HepG2 (cell line): ENCODE results near the gene STUM. TPM values are rescaled to one million over a fixed set of nuclear protein-coding genes. Genes with fewer than 3 reads are reported as not detected.

ENCODE experiments used
- ATAC-seq: fragments of 200-7000 bp; cut with Tn5 transposase; 3 replicates; pipeline ENCODE4 v1.9.1; 2020; ENCODE audit warnings: mild to moderate bottlenecking, moderate library complexity
- BruUV-seq: library from RNA; stranded (reverse); fragments of 400-500 nt; replicated peaks from 2 replicates; lab custom pipeline; 2021; lab: Mats Ljungman, UMichigan
- CTCF ChIA-PET: fragments of 300-600 bp; formaldehyde crosslinking; extraction: SDS; loops from one replicate; lab custom pipeline; 2021; ENCODE audit warnings: low total read pairs, inconsistent platforms, low intra/inter-chr PET ratio; lab: Yijun Ruan, JAX
- POLR2A ChIA-PET: fragments of 350-600 bp; sonication (Branson Sonifier 250); formaldehyde crosslinking; loops from one replicate; lab custom pipeline; 2020; ENCODE audit warnings: antibody characterized with exemption, inconsistent platforms; lab: Yijun Ruan, JAX
- DNase-seq: peaks from one replicate; pipeline ENCODE4 v3.0.0-alpha.2; 2015; ENCODE audit warnings: low spot score
- FAIRE-seq: peaks from 3 replicates; lab custom pipeline; 2011; peaks lifted over from hg19 to GRCh38; lab: Jason Lieb, UNC
- H2AFZ ChIP-seq: one replicate; pipeline ENCODE4 v1.6.1; 2011; ENCODE audit warnings: low read length, inconsistent platforms
- H3K27ac ChIP-seq: fragments of 300-600 bp; 3 replicates; pipeline ENCODE4 v1.8.0; 2011; ENCODE audit warnings: mixed run types, mild to moderate bottlenecking, mixed read lengths, low read length, inconsistent platforms; ENCODE audit not compliant: insufficient read depth; ENCODE audit errors: extremely low read length
- H3K27me3 ChIP-seq, 2 experiments: fragments of 200-600 bp in 1 of 2; 2 replicates in 1 of 2; 3 replicates in 1 of 2; pipeline versions ENCODE4 v1.6.0 to v1.8.0; 2011; ENCODE audit warnings: low read length in 2 of 2, mild to moderate bottlenecking in 2 of 2, moderate library complexity in 2 of 2, inconsistent platforms in 1 of 2; ENCODE audit not compliant: insufficient read depth in 2 of 2, control insufficient read depth in 1 of 2
- H3K36me3 ChIP-seq, 2 experiments: fragments of 200-600 bp in 1 of 2; replicated peaks in 1 of 2; 2 replicates in 1 of 2; 3 replicates in 1 of 2; pipeline versions ENCODE4 v1.5.1 to v1.8.0; 2011; ENCODE audit warnings: low read length in 2 of 2, inconsistent platforms in 1 of 2; ENCODE audit not compliant: insufficient read depth in 2 of 2, control insufficient read depth in 1 of 2
- H3K4me1 ChIP-seq: 2 replicates; pipeline ENCODE4 v1.5.1; 2012; ENCODE audit warnings: low read length, inconsistent platforms; ENCODE audit not compliant: insufficient read depth
- H3K4me2 ChIP-seq: 2 replicates; pipeline ENCODE4 v1.6.0; 2011; ENCODE audit warnings: low read depth, low read length, inconsistent platforms
- H3K4me3 ChIP-seq, 3 experiments: fragments of 200-600 bp in 1 of 3; sonication (generic), shearing (Covaris generic) in 1 of 3; replicated peaks in 1 of 3; 2 replicates each; pipeline ENCODE4 v1.5.1; 2011 to 2016; ENCODE audit warnings: low read length in 3 of 3, inconsistent platforms in 2 of 3, low read depth in 2 of 3, mild to moderate bottlenecking in 2 of 3, control low read depth in 1 of 3, mixed read lengths in 1 of 3; ENCODE audit not compliant: insufficient read depth in 1 of 3
- H3K79me2 ChIP-seq: one replicate; pipeline ENCODE4 v1.6.1; 2011; ENCODE audit warnings: low read length, inconsistent platforms; ENCODE audit not compliant: insufficient read depth
- H3K9ac ChIP-seq: 2 replicates; pipeline ENCODE4 v1.6.0; 2011; ENCODE audit warnings: mild to moderate bottlenecking, low read depth, low read length, inconsistent platforms; ENCODE audit not compliant: insufficient read depth
- H3K9me3 ChIP-seq: 2 replicates; pipeline ENCODE4 v1.5.1; 2012; ENCODE audit warnings: mild to moderate bottlenecking, low read length
- H4K20me1 ChIP-seq: 2 replicates; pipeline ENCODE4 v1.6.0; 2011; ENCODE audit warnings: inconsistent platforms, mild to moderate bottlenecking, low read length, moderate library complexity; ENCODE audit not compliant: insufficient read depth
- AGO2 ChIP-seq: fragments of 200-400 bp; formaldehyde crosslinking; optimal IDR thresholded peaks from 2 replicates; pipeline ENCODE3; 2017; ENCODE audit warnings: mild to moderate bottlenecking, low read depth, low read length, moderate library complexity
- CBX2 ChIP-seq, 2 experiments: fragments of 200-600 bp in 1 of 2; sonication (generic); formaldehyde crosslinking in 1 of 2; IDR thresholded peaks; 2 replicates each; pipeline versions ENCODE4 v1.7.0 to v1.8.1; 2018 to 2022; ENCODE audit warnings: low read depth in 2 of 2, low read length in 1 of 2, mild to moderate bottlenecking in 1 of 2, missing genetic modification reagents in 1 of 2
- CCDC6 ChIP-seq: sonication (generic); formaldehyde crosslinking; IDR thresholded peaks from 2 replicates; pipeline ENCODE4 v1.8.1; 2022; ENCODE audit warnings: mild to moderate bottlenecking, missing genetic modification reagents, moderate library complexity
- FOXK2 ChIP-seq: fragments of 450-650 bp; IDR thresholded peaks from 2 replicates; pipeline ENCODE4 v1.6.1; 2016
- HMG20B ChIP-seq: conservative IDR thresholded peaks from 2 replicates; pipeline ENCODE4 v1.6.1; 2016; ENCODE audit warnings: missing genetic modification reagents, missing compliant biosample characterization
- HOXA5 ChIP-seq: sonication (generic); formaldehyde crosslinking; IDR thresholded peaks from 2 replicates; pipeline ENCODE4 v1.4.0; 2020; ENCODE audit warnings: missing genetic modification reagents
- MBD4 ChIP-seq: IDR thresholded peaks from 2 replicates; pipeline ENCODE4 v1.6.1; 2012; ENCODE audit warnings: low read length, inconsistent platforms, borderline replicate concordance
- NFIB ChIP-seq: sonication (generic); formaldehyde crosslinking; IDR thresholded peaks from 2 replicates; pipeline ENCODE4 v1.9.0; 2021; ENCODE audit warnings: missing genetic modification reagents, mild to moderate bottlenecking, borderline replicate concordance
- PLRG1 ChIP-seq: fragments of 450-650 bp; conservative IDR thresholded peaks from 2 replicates; pipeline ENCODE4 v1.6.1; 2016
- RARG ChIP-seq: sonication (generic); formaldehyde crosslinking; IDR thresholded peaks from 2 replicates; pipeline ENCODE4 v1.4.0; 2020; ENCODE audit warnings: low read depth, mild to moderate bottlenecking, missing genetic modification reagents
- ZBTB21 ChIP-seq: sonication (generic); formaldehyde crosslinking; IDR thresholded peaks from 2 replicates; pipeline ENCODE4 v1.4.0; 2020; ENCODE audit warnings: missing genetic modification reagents
- ZFP36L2 ChIP-seq: sonication (generic); formaldehyde crosslinking; IDR thresholded peaks from 2 replicates; pipeline ENCODE4 v1.4.0; 2020; ENCODE audit warnings: missing genetic modification reagents
- ZNF264 ChIP-seq: sonication (generic); formaldehyde crosslinking; IDR thresholded peaks from 2 replicates; pipeline ENCODE4 v1.4.0; 2020; ENCODE audit warnings: missing genetic modification reagents
- ZNF713 ChIP-seq: sonication (generic); formaldehyde crosslinking; IDR thresholded peaks from 2 replicates; pipeline ENCODE4 v1.4.0; 2020; ENCODE audit warnings: mild to moderate bottlenecking, missing genetic modification reagents
- whole genome bisulfite sequencing: methylation state at CpG from one replicate; pipeline ENCODE4 v1.1.6; 2017; ENCODE audit warnings: low lambda C conversion rate; 5-methylcytosine and 5-hydroxymethylcytosine counted together
- in situ Hi-C: cut with HindIII; loops from 2 replicates; pipeline ENCODE4 v1.10.0; 2017; ENCODE audit warnings: low pct_unique_long_range_greater_than_20kb; ENCODE audit not compliant: extremely low pct_ligation_motif_present
- intact Hi-C: fragments of 100-400 bp; cut with micrococcal nuclease; formaldehyde crosslinking; loops from one replicate; pipeline ENCODE4 v1.10.0; 2022; ENCODE audit not compliant: unreplicated experiment
- polyA plus RNA-seq, 8 experiments: library from polyadenylated mRNA; depleted of rRNA in 3 of 8; stranded (reverse) in 7 of 8; unstranded in 1 of 8; fragments of >200 nt; fragmentation: Illumina TruSeq in 4 of 8; extraction: Trizol in 4 of 8; gene quantifications; 2 replicates each; pipeline versions ENCODE4 v1.2.1 to v1.2.3, GENCODE V29; 2011 to 2016; ENCODE audit warnings: low read depth in 4 of 8, missing spikeins in 1 of 8, mixed read lengths in 1 of 8; ENCODE audit not compliant: insufficient read depth in 1 of 8
- total RNA-seq, 5 experiments: library from RNA; depleted of rRNA; stranded (reverse); fragments of >200 nt; fragmentation: Illumina TruSeq; extraction: Trizol; gene quantifications; 2 replicates each; pipeline ENCODE4 v1.2.3, GENCODE V29; 2016; ENCODE audit warnings: low read depth in 1 of 5
- TF ChIP-seq, protein P1 (sequence below): sonication (generic); formaldehyde crosslinking; IDR thresholded peaks from 2 replicates; pipeline ENCODE4 v1.8.0; 2022; ENCODE audit warnings: mild to moderate bottlenecking, missing genetic modification reagents, borderline replicate concordance
- TF ChIP-seq, protein P2 (sequence below): sonication (generic); formaldehyde crosslinking; IDR thresholded peaks from 2 replicates; pipeline ENCODE4 v1.4.0; 2020; ENCODE audit warnings: low read depth, mild to moderate bottlenecking, missing genetic modification reagents
- TF ChIP-seq, protein P3 (sequence below): sonication (generic); formaldehyde crosslinking; IDR thresholded peaks from 2 replicates; pipeline ENCODE4 v1.5.1; 2020; ENCODE audit warnings: missing genetic modification reagents, mild to moderate bottlenecking, borderline replicate concordance
- TF ChIP-seq, protein P4 (sequence below): conservative IDR thresholded peaks from 2 replicates; pipeline ENCODE4 v1.6.1; 2018; ENCODE audit warnings: missing genetic modification reagents
- TF ChIP-seq, protein P5 (sequence below): IDR thresholded peaks from 2 replicates; pipeline ENCODE4 v1.6.1; 2018; ENCODE audit warnings: missing genetic modification reagents, mild to moderate bottlenecking, missing compliant biosample characterization

Gene STUM
- total and polyA plus RNA-seq, 2 of the 13 experiments (the other 11 are each of a cell fraction or from before 2014, with no cell fraction given): not detected

DNA sequence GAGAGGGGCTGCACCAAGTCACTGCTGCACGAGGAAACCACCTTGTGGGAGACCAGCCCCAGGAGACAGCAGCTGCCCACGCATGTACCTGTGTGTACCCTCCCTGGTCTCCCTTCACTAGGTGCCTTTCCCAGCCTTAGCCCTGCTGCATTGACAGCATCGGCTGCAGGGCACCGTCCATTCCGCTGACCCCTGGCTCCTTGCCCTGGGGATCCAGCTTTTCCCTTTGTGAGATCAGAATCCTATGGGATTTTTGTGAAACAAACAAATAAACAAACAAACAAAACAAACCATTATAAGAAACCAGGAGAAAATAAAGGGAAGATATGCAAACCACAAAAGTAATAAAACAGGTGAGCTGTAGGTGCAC is 2.1 kb downstream of the STUM start:
- Histone ChIP-seq H3K9ac (no peak overlapping the region), H3K4me3 (no peak overlapping the region), H3K27me3 (peaks cover 7 to 49% of the 10 kb centered on the region in 2 experiments), H3K27ac (no peak overlapping the region), H3K36me3 (no peaks in the 10 kb centered on the region), H3K4me1 (peaks cover 23% of the 10 kb centered on the region)
- in situ Hi-C loops: no loop called here
- 70% methylated on average over 4 of the region's 5 CpGs for WGBS
- DNase-seq (no peak), FAIRE-seq (no peak)
- TF ChIP-seq, protein P1, sequence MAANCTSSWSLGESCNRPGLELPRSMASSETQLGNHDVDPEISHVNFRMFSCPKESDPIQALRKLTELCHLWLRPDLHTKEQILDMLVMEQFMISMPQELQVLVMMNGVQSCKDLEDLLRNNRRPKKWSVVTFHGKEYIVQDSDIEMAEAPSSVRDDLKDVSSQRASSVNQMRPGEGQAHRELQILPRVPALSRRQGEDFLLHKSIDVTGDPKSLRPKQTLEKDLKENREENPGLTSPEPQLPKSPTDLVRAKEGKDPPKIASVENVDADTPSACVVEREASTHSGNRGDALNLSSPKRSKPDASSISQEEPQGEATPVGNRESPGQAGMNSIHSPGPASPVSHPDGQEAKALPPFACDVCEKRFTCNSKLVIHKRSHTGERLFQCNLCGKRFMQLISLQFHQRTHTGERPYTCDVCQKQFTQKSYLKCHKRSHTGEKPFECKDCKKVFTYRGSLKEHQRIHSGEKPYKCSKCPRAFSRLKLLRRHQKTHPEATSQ (CRISPR knock-in tag): no peak
- no peak for TF ChIP-seq ZNF713
- no peak for TF ChIP-seq HMG20B (CRISPR knock-in tag)
- no peak for TF ChIP-seq CCDC6 (CRISPR knock-in tag)
- no peak for TF ChIP-seq FOXK2
- TF ChIP-seq, protein P2, sequence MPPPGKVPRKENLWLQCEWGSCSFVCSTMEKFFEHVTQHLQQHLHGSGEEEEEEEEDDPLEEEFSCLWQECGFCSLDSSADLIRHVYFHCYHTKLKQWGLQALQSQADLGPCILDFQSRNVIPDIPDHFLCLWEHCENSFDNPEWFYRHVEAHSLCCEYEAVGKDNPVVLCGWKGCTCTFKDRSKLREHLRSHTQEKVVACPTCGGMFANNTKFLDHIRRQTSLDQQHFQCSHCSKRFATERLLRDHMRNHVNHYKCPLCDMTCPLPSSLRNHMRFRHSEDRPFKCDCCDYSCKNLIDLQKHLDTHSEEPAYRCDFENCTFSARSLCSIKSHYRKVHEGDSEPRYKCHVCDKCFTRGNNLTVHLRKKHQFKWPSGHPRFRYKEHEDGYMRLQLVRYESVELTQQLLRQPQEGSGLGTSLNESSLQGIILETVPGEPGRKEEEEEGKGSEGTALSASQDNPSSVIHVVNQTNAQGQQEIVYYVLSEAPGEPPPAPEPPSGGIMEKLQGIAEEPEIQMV (CRISPR knock-in tag): no peak
- TF ChIP-seq, protein P3, sequence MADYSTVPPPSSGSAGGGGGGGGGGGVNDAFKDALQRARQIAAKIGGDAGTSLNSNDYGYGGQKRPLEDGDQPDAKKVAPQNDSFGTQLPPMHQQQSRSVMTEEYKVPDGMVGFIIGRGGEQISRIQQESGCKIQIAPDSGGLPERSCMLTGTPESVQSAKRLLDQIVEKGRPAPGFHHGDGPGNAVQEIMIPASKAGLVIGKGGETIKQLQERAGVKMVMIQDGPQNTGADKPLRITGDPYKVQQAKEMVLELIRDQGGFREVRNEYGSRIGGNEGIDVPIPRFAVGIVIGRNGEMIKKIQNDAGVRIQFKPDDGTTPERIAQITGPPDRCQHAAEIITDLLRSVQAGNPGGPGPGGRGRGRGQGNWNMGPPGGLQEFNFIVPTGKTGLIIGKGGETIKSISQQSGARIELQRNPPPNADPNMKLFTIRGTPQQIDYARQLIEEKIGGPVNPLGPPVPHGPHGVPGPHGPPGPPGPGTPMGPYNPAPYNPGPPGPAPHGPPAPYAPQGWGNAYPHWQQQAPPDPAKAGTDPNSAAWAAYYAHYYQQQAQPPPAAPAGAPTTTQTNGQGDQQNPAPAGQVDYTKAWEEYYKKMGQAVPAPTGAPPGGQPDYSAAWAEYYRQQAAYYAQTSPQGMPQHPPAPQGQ (CRISPR knock-in tag): no peak
- TF ChIP-seq NFIB (CRISPR knock-in tag): no peak
- TF ChIP-seq, protein P4, sequence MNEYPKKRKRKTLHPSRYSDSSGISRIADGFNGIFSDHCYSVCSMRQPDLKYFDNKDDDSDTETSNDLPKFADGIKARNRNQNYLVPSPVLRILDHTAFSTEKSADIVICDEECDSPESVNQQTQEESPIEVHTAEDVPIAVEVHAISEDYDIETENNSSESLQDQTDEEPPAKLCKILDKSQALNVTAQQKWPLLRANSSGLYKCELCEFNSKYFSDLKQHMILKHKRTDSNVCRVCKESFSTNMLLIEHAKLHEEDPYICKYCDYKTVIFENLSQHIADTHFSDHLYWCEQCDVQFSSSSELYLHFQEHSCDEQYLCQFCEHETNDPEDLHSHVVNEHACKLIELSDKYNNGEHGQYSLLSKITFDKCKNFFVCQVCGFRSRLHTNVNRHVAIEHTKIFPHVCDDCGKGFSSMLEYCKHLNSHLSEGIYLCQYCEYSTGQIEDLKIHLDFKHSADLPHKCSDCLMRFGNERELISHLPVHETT: no peak
- TF ChIP-seq HOXA5: no peak
- TF ChIP-seq RARG (CRISPR knock-in tag): no peak
- TF ChIP-seq ZFP36L2 (CRISPR knock-in tag): no peak
- no peak for TF ChIP-seq ZBTB21 (CRISPR knock-in tag)
- TF ChIP-seq, protein P5, sequence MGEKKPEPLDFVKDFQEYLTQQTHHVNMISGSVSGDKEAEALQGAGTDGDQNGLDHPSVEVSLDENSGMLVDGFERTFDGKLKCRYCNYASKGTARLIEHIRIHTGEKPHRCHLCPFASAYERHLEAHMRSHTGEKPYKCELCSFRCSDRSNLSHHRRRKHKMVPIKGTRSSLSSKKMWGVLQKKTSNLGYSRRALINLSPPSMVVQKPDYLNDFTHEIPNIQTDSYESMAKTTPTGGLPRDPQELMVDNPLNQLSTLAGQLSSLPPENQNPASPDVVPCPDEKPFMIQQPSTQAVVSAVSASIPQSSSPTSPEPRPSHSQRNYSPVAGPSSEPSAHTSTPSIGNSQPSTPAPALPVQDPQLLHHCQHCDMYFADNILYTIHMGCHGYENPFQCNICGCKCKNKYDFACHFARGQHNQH (CRISPR knock-in tag): no peak
- no peak for TF ChIP-seq AGO2
- no peak for TF ChIP-seq CBX2 (IDR thresholded peaks at IDR 0.05; ENCODE audit: low read depth, low read length)
- TF ChIP-seq CBX2 (CRISPR knock-in tag; IDR thresholded peaks at IDR 0.05; ENCODE audit: low read depth): no peak
- TF ChIP-seq MBD4: no peak
- TF ChIP-seq PLRG1: no peak
- no peak for TF ChIP-seq ZNF264 (CRISPR knock-in tag)
- TF ChIP-seq, all 625 proteins: peak for 0
- H3K4me2 ChIP-seq: no peak overlapping the region
- BruUV-seq: no TSS peak
- CTCF ChIA-PET: no interaction called here
- H3K9me3 ChIP-seq: no peaks in the 10 kb centered on the region
- no peaks in the 10 kb centered on the region for H3K79me2 ChIP-seq
- H4K20me1 ChIP-seq: no peaks in the 10 kb centered on the region
- no peak for ATAC-seq
- POLR2A ChIA-PET: no interaction called here
- intact Hi-C loops: no loop called here
- H2AFZ ChIP-seq: no peak overlapping the region
